Stimulated activated CD8-positive, alpha-beta memory T cell treated with anti-CD3 and anti-CD28 coated beads, Interleukin-15, amount 100 ng/mL, for 24 hours (primary cell): Measurements from ENCODE around the gene CYP4B1.
"Not testable (repeated sequence)": the region's sequence is repeated elsewhere in the genome, so short reads cannot be mapped to it uniquely, and the experiment has no call there.

Source experiments
- DNase-seq: peaks from one replicate; pipeline ENCODE4 v3.0.0-alpha.2; 2020; ENCODE audit warnings: low read depth

The CYP4B1 gene

GRCh38 chr1:46798810-46799209 is at the start of gene CYP4B1:
CYP4B1 (plus strand) TSS chr1:46799046; CDS start chr1:46799082, 36 bp downstream.
- DNase-seq = no peak

GRCh38 chr1:46749404-46749803 is 49.4 kb upstream of the CYP4B1 start:
- DNase-seq = no peak

GRCh38 chr1:46749921-46750404 is 48.9 kb upstream of the CYP4B1 start:
- DNase-seq = no peak

GRCh38 chr1:46753985-46754384 is 44.9 kb upstream of the CYP4B1 start:
- no peak for DNase-seq

- DNase-seq = not testable (repeated sequence)
Measured at GRCh38 chr1:46754707-46755106, 44.1 kb upstream of the CYP4B1 start.

- DNase-seq = no peak
Measured at GRCh38 chr1:46755121-46755520, 43.7 kb upstream of the CYP4B1 start.

GRCh38 chr1:46757247-46757955 is 41.4 kb upstream of the CYP4B1 start:
- no peak for DNase-seq

GRCh38 chr1:46757956-46758528 is 40.8 kb upstream of the CYP4B1 start:
- DNase-seq = no peak

- no peak for DNase-seq
Measured at GRCh38 chr1:46760558-46761166, 38.2 kb upstream of the CYP4B1 start.

- DNase-seq = no peak
Measured at GRCh38 chr1:46761740-46762139, 37.1 kb upstream of the CYP4B1 start.

- DNase-seq = no peak
Measured at GRCh38 chr1:46764402-46764801, 34.4 kb upstream of the CYP4B1 start.

- no peak for DNase-seq
Measured at GRCh38 chr1:46767649-46768282, 31.1 kb upstream of the CYP4B1 start.

- DNase-seq = no peak
Measured at GRCh38 chr1:46768445-46768844, 30.4 kb upstream of the CYP4B1 start.

GRCh38 chr1:46769028-46769740 is 29.7 kb upstream of the CYP4B1 start:
- DNase-seq = no peak

GRCh38 chr1:46770541-46770940 is 28.3 kb upstream of the CYP4B1 start:
- DNase-seq = no peak

- DNase-seq = no peak
Measured at GRCh38 chr1:46772571-46772970, 26.3 kb upstream of the CYP4B1 start.

GRCh38 chr1:46774297-46774696 is 24.5 kb upstream of the CYP4B1 start:
- DNase-seq = no peak

- not testable (repeated sequence) for DNase-seq
Measured at GRCh38 chr1:46778456-46778855, 20.4 kb upstream of the CYP4B1 start.

- no peak for DNase-seq
Measured at GRCh38 chr1:46784666-46785065, 14.2 kb upstream of the CYP4B1 start.

GRCh38 chr1:46788634-46789033 is 10.2 kb upstream of the CYP4B1 start:
- DNase-seq = not testable (repeated sequence)

GRCh38 chr1:46790446-46791101 is 8.3 kb upstream of the CYP4B1 start:
- no peak for DNase-seq

GRCh38 chr1:46793126-46793525 is 5.7 kb upstream of the CYP4B1 start:
- no peak for DNase-seq
